ENCODE measurements around the gene OR5K4. TPM values are rescaled to one million over a fixed set of nuclear protein-coding genes. Genes with fewer than 3 reads are reported as not detected.

The OR5K4 gene
- total and polyA plus RNA-seq, 10 of the 15 experiments (the other 5 are each of a cell fraction or from before 2014, with no cell fraction given) = 2.1 TPM; not detected in 9

GRCh38 chr3:98325055-98325454, 28.6 kb upstream of the OR5K4 start:
- POLR2A ChIA-PET = interaction anchor here (2.3 kb wide), 1 partner anchor 11 kb away, joined by 6 read pairs; no protein-coding TSS in a partner anchor
- TF ChIP-seq SUPT20H (IDR thresholded peaks at IDR 0.05; ENCODE audit: borderline replicate concordance, control insufficient read depth, low read depth, low read length) = no peak
- no peak for TF ChIP-seq PAX5 (IDR thresholded peaks at IDR 0.05; ENCODE audit: borderline replicate concordance, low read depth, low read length)
- TF ChIP-seq PRDM15 (CRISPR knock-in tag; IDR thresholded peaks at IDR 0.05) = no peak
- Histone ChIP-seq H4K20me1 (ENCODE audit: control insufficient read depth, insufficient read depth) (no peaks in the 10 kb centered on the region), H3K27ac (ENCODE audit: control insufficient read depth, insufficient read depth) (no peak overlapping the region), H3K9ac (ENCODE audit: control insufficient read depth, insufficient read depth, low read length) (no peak overlapping the region), H2AFZ (ENCODE audit: control insufficient read depth, low read depth, low read length) (no peak overlapping the region), H3K79me2 (ENCODE audit: control insufficient read depth, insufficient read depth, low read length) (no peaks in the 10 kb centered on the region), H3K9me3 (replicated peaks; ENCODE audit: control insufficient read depth, insufficient read depth, low read length) (no peaks in the 10 kb centered on the region), H3K27me3 (replicated peaks in 1 of 2; ENCODE audit: control insufficient read depth in 2 of 2, insufficient read depth in 2 of 2, low read length in 1 of 2) (no peaks in the 10 kb centered on the region), H3K36me3 (ENCODE audit: control insufficient read depth in 2 of 2, insufficient read depth in 2 of 2, low read length in 1 of 2) (no peaks in the 10 kb centered on the region), H3K4me1 (ENCODE audit: control insufficient read depth, insufficient read depth, low read length) (peaks cover 5% of the 10 kb centered on the region), H3K4me2 (ENCODE audit: control insufficient read depth, insufficient read depth) (no peak overlapping the region), H3K4me3 (no peak overlapping the region)
- in situ Hi-C loops (cut with MboI) (loop anchor here (5.0 to 25.0 kb wide), 3 partner anchors 138 to 487 kb away; no protein-coding TSS in a partner anchor), intact Hi-C loops (cut with micrococcal nuclease; ENCODE audit: unreplicated experiment) (loop anchor here (5.0 kb wide), 1 partner anchor 93 kb away; no protein-coding TSS in a partner anchor)
- CTCF ChIA-PET = interaction anchor here (0.9 to 3.1 kb wide), 5 partner anchors 11 to 285 kb away, joined by 4 to 16 read pairs (median 10); no protein-coding TSS in a partner anchor
- RAD21 ChIA-PET (ENCODE audit: unreplicated experiment) = interaction anchor here (1.0 kb wide), 1 partner anchor 32 kb away, joined by 3 read pairs; no protein-coding TSS in a partner anchor
- BruUV-seq (replicated peaks) = no TSS peak
- FAIRE-seq (no peak), DNase-seq (ENCODE audit: low read depth, low spot score) (no peak), ATAC-seq (no peak)
- SMC1A ChIA-PET (ENCODE audit: uncharacterized antibody, unreplicated experiment) = interaction anchor here (0.9 kb wide), 1 partner anchor 19 kb away, joined by 3 read pairs; no protein-coding TSS in a partner anchor
- WGBS (ENCODE audit: insufficient coverage, insufficient replicate concordance, low lambda C conversion rate, missing lambda C conversion rate) = 80% methylated on average over 12 of the region's 12 CpGs

All from GM12878 (cell line).